Stimulated activated CD8-positive, alpha-beta memory T cell treated with anti-CD3 and anti-CD28 coated beads, Interleukin-2, amount 100 ng/mL, for 48 hours (primary cell): ENCODE data around the gene POU3F2.

Experiments used
- DNase-seq, 2 donors: peaks; one replicate each; pipeline ENCODE4 v3.0.0-alpha.2; 2020; ENCODE audit warnings: low read depth in 2 of 2

POU3F2 gene

GRCh38 chr6:98830146-98830545 is 4.2 kb upstream of the POU3F2 start:
- no peak for DNase-seq

- no peak for DNase-seq
Measured at GRCh38 chr6:98831057-98831958, 3.1 kb upstream of the POU3F2 start.

GRCh38 chr6:98831959-98832283 is 2.5 kb upstream of the POU3F2 start:
- no peak for DNase-seq

GRCh38 chr6:98832284-98833056 is 1.9 kb upstream of the POU3F2 start:
- DNase-seq, result no peak

GRCh38 chr6:98833057-98833306 is 1.4 kb upstream of the POU3F2 start:
- DNase-seq, result no peak

GRCh38 chr6:98833307-98834059 is 891 bp upstream of the POU3F2 start:
- DNase-seq, result no peak

GRCh38 chr6:98835149-98836024 is 1.0 kb downstream of the POU3F2 start:
- no peak for DNase-seq

GRCh38 chr6:98836025-98836961 is 1.9 kb downstream of the POU3F2 start:
- no peak for DNase-seq

- no peak for DNase-seq
Measured at GRCh38 chr6:98836962-98837944, 2.9 kb downstream of the POU3F2 start.

GRCh38 chr6:98838032-98838431 is 3.7 kb downstream of the POU3F2 start:
- DNase-seq, result no peak

- no peak for DNase-seq
Measured at GRCh38 chr6:98838975-98839374, 4.6 kb downstream of the POU3F2 start.

- DNase-seq, result no peak
Measured at GRCh38 chr6:98839781-98840361, 5.5 kb downstream of the POU3F2 start.

- no peak for DNase-seq
Measured at GRCh38 chr6:98840385-98840784, 6.0 kb downstream of the POU3F2 start.

- DNase-seq, result no peak
Measured at GRCh38 chr6:98840996-98841513, 6.7 kb downstream of the POU3F2 start.

- no peak for DNase-seq
Measured at GRCh38 chr6:98841621-98842341, 7.4 kb downstream of the POU3F2 start.

GRCh38 chr6:98842342-98843180 is 8.2 kb downstream of the POU3F2 start:
- DNase-seq, result no peak
